Measurements from ENCODE around the gene ING5.

The ING5 gene

GRCh38 chr2:241670333-241671110 lies 31.3 kb upstream of the ING5 start:
- in situ Hi-C loops (cut with HindIII; ENCODE audit: low pct_ligation_motif_present, low pct_unique_long_range_greater_than_20kb, low sequenced_read_pairs) = no loop called here
- no peak for DNase-seq

GRCh38 chr2:241671457-241672240 lies 30.2 kb upstream of the ING5 start:
- DNase-seq = no peak
- in situ Hi-C loops (cut with HindIII; ENCODE audit: low pct_ligation_motif_present, low pct_unique_long_range_greater_than_20kb, low sequenced_read_pairs) = no loop called here

- in situ Hi-C loops (cut with HindIII; ENCODE audit: low pct_ligation_motif_present, low pct_unique_long_range_greater_than_20kb, low sequenced_read_pairs) = no loop called here
- no peak for DNase-seq
These were observed 29.3 kb upstream of the ING5 start for GRCh38 chr2:241672243-241673188.

GRCh38 chr2:241673189-241673663 lies 28.6 kb upstream of the ING5 start:
- no peak for DNase-seq
- in situ Hi-C loops (cut with HindIII; ENCODE audit: low pct_ligation_motif_present, low pct_unique_long_range_greater_than_20kb, low sequenced_read_pairs) = no loop called here

GRCh38 chr2:241673797-241674725 lies 27.8 kb upstream of the ING5 start:
- no peak for DNase-seq
- in situ Hi-C loops (cut with HindIII; ENCODE audit: low pct_ligation_motif_present, low pct_unique_long_range_greater_than_20kb, low sequenced_read_pairs) = no loop called here

GRCh38 chr2:241675885-241676284 lies 26.0 kb upstream of the ING5 start:
- no peak for DNase-seq
- in situ Hi-C loops (cut with HindIII; ENCODE audit: low pct_ligation_motif_present, low pct_unique_long_range_greater_than_20kb, low sequenced_read_pairs) = no loop called here

- no peak for DNase-seq
- in situ Hi-C loops (cut with HindIII; ENCODE audit: low pct_ligation_motif_present, low pct_unique_long_range_greater_than_20kb, low sequenced_read_pairs) = no loop called here
These were observed 25.2 kb upstream of the ING5 start for GRCh38 chr2:241676665-241677064.

GRCh38 chr2:241677392-241677791 lies 24.4 kb upstream of the ING5 start:
- DNase-seq = no peak
- in situ Hi-C loops (cut with HindIII; ENCODE audit: low pct_ligation_motif_present, low pct_unique_long_range_greater_than_20kb, low sequenced_read_pairs) = no loop called here

- in situ Hi-C loops (cut with HindIII; ENCODE audit: low pct_ligation_motif_present, low pct_unique_long_range_greater_than_20kb, low sequenced_read_pairs) = no loop called here
These were observed 23.5 kb upstream of the ING5 start for GRCh38 chr2:241678307-241678706.

GRCh38 chr2:241678784-241679540 lies 22.9 kb upstream of the ING5 start:
- in situ Hi-C loops (cut with HindIII; ENCODE audit: low pct_ligation_motif_present, low pct_unique_long_range_greater_than_20kb, low sequenced_read_pairs) = no loop called here
- no peak for DNase-seq

More at GRCh38 chr2:241678307-241678706, 23.5 kb upstream of the ING5 start:
- no peak for DNase-seq

GRCh38 chr2:241680044-241680443 lies 21.8 kb upstream of the ING5 start:
- in situ Hi-C loops (cut with HindIII; ENCODE audit: low pct_ligation_motif_present, low pct_unique_long_range_greater_than_20kb, low sequenced_read_pairs) = no loop called here
- DNase-seq = no peak

- peak; percentile 96 for DNase-seq
- in situ Hi-C loops (cut with HindIII; ENCODE audit: low pct_ligation_motif_present, low pct_unique_long_range_greater_than_20kb, low sequenced_read_pairs) = no loop called here
These were observed 20.8 kb upstream of the ING5 start for GRCh38 chr2:241680827-241681599.

GRCh38 chr2:241686324-241686649 lies 15.6 kb upstream of the ING5 start:
- DNase-seq = no peak
- in situ Hi-C loops (cut with HindIII; ENCODE audit: low pct_ligation_motif_present, low pct_unique_long_range_greater_than_20kb, low sequenced_read_pairs) = no loop called here

GRCh38 chr2:241686650-241687425 lies 15.0 kb upstream of the ING5 start, which contains the start of gene DTYMK:
Gene DTYMK (minus strand): TSS chr2:241686815. CDS start chr2:241686783, 32 bp downstream.
- in situ Hi-C loops (cut with HindIII; ENCODE audit: low pct_ligation_motif_present, low pct_unique_long_range_greater_than_20kb, low sequenced_read_pairs) = no loop called here
- peak; percentile 98 for DNase-seq

- DNase-seq = no peak
- in situ Hi-C loops (cut with HindIII; ENCODE audit: low pct_ligation_motif_present, low pct_unique_long_range_greater_than_20kb, low sequenced_read_pairs) = no loop called here
These were observed 12.5 kb upstream of the ING5 start for GRCh38 chr2:241689306-241689705.

Measured in ACHN (cell line).